ENCODE data around the gene PACS2.
A peak's percentile ranks its signal among the peaks of the same experiment; 100 is the strongest.
"Not testable (repeated sequence)": the region's sequence is repeated elsewhere in the genome, so short reads cannot be mapped to it uniquely, and the experiment has no call there.

PACS2 gene

GRCh38 chr14:105358140-105358846 is 43.7 kb downstream of the PACS2 start:
- Histone ChIP-seq H3K4me3 (no peak overlapping the region), H3K27ac (no peak overlapping the region)
- TF ChIP-seq CTCF (IDR thresholded peaks at IDR 0.05), result no peak
- DNase-seq (ENCODE audit: low spot score), result no peak

- DNase-seq (ENCODE audit: low spot score), result no peak
- no peak overlapping the region for H3K27ac ChIP-seq
- TF ChIP-seq CTCF (IDR thresholded peaks at IDR 0.05), result no peak
- no peak overlapping the region for H3K4me3 ChIP-seq
Observed at GRCh38 chr14:105358943-105359342, 44.4 kb downstream of the PACS2 start.

- DNase-seq (ENCODE audit: low spot score); H3K4me3 ChIP-seq; H3K27ac ChIP-seq: not testable (repeated sequence)
Observed at GRCh38 chr14:105361412-105361811, 46.9 kb downstream of the PACS2 start.

GRCh38 chr14:105363847-105364708 is 49.5 kb downstream of the PACS2 start:
- Histone ChIP-seq H3K27ac (no peak overlapping the region), H3K4me3 (peak overlapping the region; percentile 65)
- no peak for TF ChIP-seq CTCF (IDR thresholded peaks at IDR 0.05)
- DNase-seq (ENCODE audit: low spot score), result no peak

- DNase-seq (ENCODE audit: low spot score), result no peak
- H3K27ac ChIP-seq, result no peak overlapping the region
- no peak overlapping the region for H3K4me3 ChIP-seq
- TF ChIP-seq CTCF (IDR thresholded peaks at IDR 0.05), result no peak
Observed at GRCh38 chr14:105365101-105365500, 50.6 kb downstream of the PACS2 start.

GRCh38 chr14:105365681-105366080 is 51.1 kb downstream of the PACS2 start:
- no peak overlapping the region for H3K4me3 ChIP-seq
- DNase-seq (ENCODE audit: low spot score), result no peak

More at GRCh38 chr14:105365681-105366080, 51.1 kb downstream of the PACS2 start:
- no peak overlapping the region for H3K27ac ChIP-seq
- TF ChIP-seq CTCF (IDR thresholded peaks at IDR 0.05), result no peak
